Inferior parietal cortex (tissue), 1 donor: ENCODE data around the gene GLRX5.
"Not testable (repeated sequence)": the region's sequence is repeated elsewhere in the genome, so short reads cannot be mapped to it uniquely, and the experiment has no call there.

Source experiments
- DNase-seq: peaks from one replicate; pipeline ENCODE4 v3.0.0-alpha.2; 2016; ENCODE audit errors: extremely low spot score

Gene GLRX5

GRCh38 chr14:95559203-95559602 is 24.4 kb downstream of the GLRX5 start:
- DNase-seq = no peak

GRCh38 chr14:95561001-95561412 is 26.2 kb downstream of the GLRX5 start:
- DNase-seq = peak; percentile 91

GRCh38 chr14:95562892-95563685 is 28.2 kb downstream of the GLRX5 start:
- no peak for DNase-seq

GRCh38 chr14:95564060-95564459 is 29.2 kb downstream of the GLRX5 start:
- DNase-seq = no peak

GRCh38 chr14:95569440-95569839 is 34.6 kb downstream of the GLRX5 start:
- no peak for DNase-seq

GRCh38 chr14:95573313-95573712 is 38.5 kb downstream of the GLRX5 start:
- no peak for DNase-seq

- no peak for DNase-seq
These were observed 41.1 kb downstream of the GLRX5 start for GRCh38 chr14:95575840-95576473.

- no peak for DNase-seq
These were observed 42.4 kb downstream of the GLRX5 start for GRCh38 chr14:95577067-95577800.

- no peak for DNase-seq
These were observed 43.0 kb downstream of the GLRX5 start for GRCh38 chr14:95577870-95578269.

GRCh38 chr14:95583836-95584617 is 49.2 kb downstream of the GLRX5 start:
- not testable (repeated sequence) for DNase-seq

- no peak for DNase-seq
These were observed 51.2 kb downstream of the GLRX5 start for GRCh38 chr14:95585953-95586620.

- DNase-seq = not testable (repeated sequence)
These were observed 56.3 kb downstream of the GLRX5 start for GRCh38 chr14:95591182-95591581.
